ENCODE results near the gene CFAP43. TPM values are rescaled to one million over a fixed set of nuclear protein-coding genes. Genes with fewer than 3 reads are reported as not detected.

The CFAP43 gene
- total RNA-seq, 2 donors from 2014 or later: 2.6 to 4.1 TPM

GRCh38 chr10:104195706-104196105 is 36.5 kb downstream of the CFAP43 start:
- no peak for DNase-seq
- H3K4me3 Mint-ChIP-seq: no peak overlapping the region
- Histone ChIP-seq H3K9ac (ENCODE audit: extremely low read depth, low read length, poor library complexity, severe bottlenecking) (no peak overlapping the region), H3K27me3 (ENCODE audit: control insufficient read depth, insufficient read depth, low read length, poor library complexity, severe bottlenecking) (no peaks in the 10 kb centered on the region), H3K36me3 (ENCODE audit: control insufficient read depth, insufficient read depth, low read length) (no peaks in the 10 kb centered on the region), H3K27ac (ENCODE audit: low read depth, low read length) (no peak overlapping the region), H3K9me3 (ENCODE audit: control insufficient read depth, low read length) (no peaks in the 10 kb centered on the region), H3K4me3 (ENCODE audit: low read length) (no peak overlapping the region), H3K4me1 (ENCODE audit: control insufficient read depth, insufficient read depth, low read length) (peaks cover 7% of the 10 kb centered on the region)
- WGBS, 2 experiments (ENCODE audit: insufficient coverage in 1 of 2, insufficient read length in 1 of 2): 83 to 88% methylated on average over 1 to 2 of the region's 2 CpGs
- peaks cover 16% of the 10 kb centered on the region for H3K4me1 Mint-ChIP-seq
- H3K9me3 Mint-ChIP-seq: no peaks in the 10 kb centered on the region
- no peaks in the 10 kb centered on the region for H3K27me3 Mint-ChIP-seq (ENCODE audit: insufficient read depth)
- TF ChIP-seq CTCF (conservative IDR thresholded peaks at IDR 0.05): no peak
- no peaks in the 10 kb centered on the region for H3K36me3 Mint-ChIP-seq (ENCODE audit: low read depth)
- H3K27ac Mint-ChIP-seq: no peak overlapping the region

GRCh38 chr10:104193787-104194186 is 38.4 kb downstream of the CFAP43 start:
- H3K36me3 ChIP-seq (ENCODE audit: control insufficient read depth, insufficient read depth, low read length): no peaks in the 10 kb centered on the region
- no peak for DNase-seq
- H3K27me3 ChIP-seq (ENCODE audit: control insufficient read depth, insufficient read depth, low read length, poor library complexity, severe bottlenecking): no peaks in the 10 kb centered on the region
- WGBS, 2 experiments (ENCODE audit: insufficient coverage in 1 of 2, insufficient read length in 1 of 2): 94 to 95% methylated on average over 15 to 17 of the region's 17 CpGs
- TF ChIP-seq CTCF (conservative IDR thresholded peaks at IDR 0.05): no peak
- no peaks in the 10 kb centered on the region for H3K9me3 Mint-ChIP-seq
- no peaks in the 10 kb centered on the region for H3K36me3 Mint-ChIP-seq (ENCODE audit: low read depth)
- H3K27ac Mint-ChIP-seq: no peak overlapping the region
- H3K27me3 Mint-ChIP-seq (ENCODE audit: insufficient read depth): no peaks in the 10 kb centered on the region
- H3K4me3 Mint-ChIP-seq: no peak overlapping the region
- H3K4me3 ChIP-seq (ENCODE audit: low read length): no peak overlapping the region
- no peaks in the 10 kb centered on the region for H3K9me3 ChIP-seq (ENCODE audit: control insufficient read depth, low read length)
- no peak overlapping the region for H3K27ac ChIP-seq (ENCODE audit: low read depth, low read length)
- H3K9ac ChIP-seq (ENCODE audit: extremely low read depth, low read length, poor library complexity, severe bottlenecking): no peak overlapping the region
- peaks cover 14% of the 10 kb centered on the region for H3K4me1 Mint-ChIP-seq
- peaks cover 7% of the 10 kb centered on the region for H3K4me1 ChIP-seq (ENCODE audit: control insufficient read depth, insufficient read depth, low read length)

GRCh38 chr10:104190695-104191094 is 41.5 kb downstream of the CFAP43 start:
- H3K9me3 ChIP-seq (ENCODE audit: control insufficient read depth, low read length): no peaks in the 10 kb centered on the region
- no peaks in the 10 kb centered on the region for H3K4me1 Mint-ChIP-seq
- H3K4me3 Mint-ChIP-seq: no peak overlapping the region
- no peaks in the 10 kb centered on the region for H3K36me3 ChIP-seq (ENCODE audit: control insufficient read depth, insufficient read depth, low read length)
- H3K4me3 ChIP-seq (ENCODE audit: low read length): no peak overlapping the region
- H3K4me1 ChIP-seq (ENCODE audit: control insufficient read depth, insufficient read depth, low read length): no peaks in the 10 kb centered on the region
- H3K27me3 Mint-ChIP-seq (ENCODE audit: insufficient read depth): no peaks in the 10 kb centered on the region
- no peak overlapping the region for H3K27ac Mint-ChIP-seq
- WGBS, 2 experiments (ENCODE audit: insufficient coverage in 1 of 2, insufficient read length in 1 of 2): 92% methylated on average over 5 of the region's 5 CpGs
- no peaks in the 10 kb centered on the region for H3K9me3 Mint-ChIP-seq
- no peaks in the 10 kb centered on the region for H3K27me3 ChIP-seq (ENCODE audit: control insufficient read depth, insufficient read depth, low read length, poor library complexity, severe bottlenecking)
- no peak overlapping the region for H3K9ac ChIP-seq (ENCODE audit: extremely low read depth, low read length, poor library complexity, severe bottlenecking)
- no peak for TF ChIP-seq CTCF (conservative IDR thresholded peaks at IDR 0.05)
- H3K36me3 Mint-ChIP-seq (ENCODE audit: low read depth): no peaks in the 10 kb centered on the region
- no peak overlapping the region for H3K27ac ChIP-seq (ENCODE audit: low read depth, low read length)
- no peak for DNase-seq
